Hematopoietic multipotent progenitor cell treated with erythropoietin and hydrocortisone succinate and interleukin-3 and kit ligand, for 15 days (in vitro differentiated cells): ENCODE data around the gene SIGLEC14.
"Not testable (repeated sequence)": the region's sequence is repeated elsewhere in the genome, so short reads cannot be mapped to it uniquely, and the experiment has no call there.

Source experiments
- DNase-seq: peaks from one replicate; pipeline ENCODE4 v3.0.0-alpha.2; 2015; ENCODE audit warnings: low spot score

The SIGLEC14 gene, protein sequence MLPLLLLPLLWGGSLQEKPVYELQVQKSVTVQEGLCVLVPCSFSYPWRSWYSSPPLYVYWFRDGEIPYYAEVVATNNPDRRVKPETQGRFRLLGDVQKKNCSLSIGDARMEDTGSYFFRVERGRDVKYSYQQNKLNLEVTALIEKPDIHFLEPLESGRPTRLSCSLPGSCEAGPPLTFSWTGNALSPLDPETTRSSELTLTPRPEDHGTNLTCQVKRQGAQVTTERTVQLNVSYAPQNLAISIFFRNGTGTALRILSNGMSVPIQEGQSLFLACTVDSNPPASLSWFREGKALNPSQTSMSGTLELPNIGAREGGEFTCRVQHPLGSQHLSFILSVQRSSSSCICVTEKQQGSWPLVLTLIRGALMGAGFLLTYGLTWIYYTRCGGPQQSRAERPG

DNA sequence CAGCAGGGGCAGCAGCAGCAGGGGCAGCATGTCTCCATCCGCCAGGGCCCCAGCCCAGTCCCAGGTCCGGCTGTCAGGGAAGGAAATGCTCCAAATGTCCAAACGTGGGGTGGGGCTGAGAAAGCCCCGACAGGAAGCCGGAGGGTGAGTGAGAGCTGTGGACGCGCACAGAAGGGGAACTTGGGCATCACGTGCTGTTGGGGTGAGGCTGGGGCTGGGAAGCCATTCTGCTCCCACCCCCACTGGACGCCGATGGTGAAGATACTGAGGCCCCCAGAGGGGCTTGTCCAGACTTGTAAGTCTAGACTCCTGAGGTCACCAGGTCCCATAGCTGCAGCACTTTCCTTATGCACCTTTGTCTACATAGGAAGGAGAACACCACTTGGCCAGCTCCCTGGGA lies at the start of gene SIGLEC14:
Gene SIGLEC14 (minus strand): TSS at position 96 of the 400 bp plus-strand sequence. CDS start 66 bp downstream, at position 30.
- DNase-seq: not testable (repeated sequence)

DNA sequence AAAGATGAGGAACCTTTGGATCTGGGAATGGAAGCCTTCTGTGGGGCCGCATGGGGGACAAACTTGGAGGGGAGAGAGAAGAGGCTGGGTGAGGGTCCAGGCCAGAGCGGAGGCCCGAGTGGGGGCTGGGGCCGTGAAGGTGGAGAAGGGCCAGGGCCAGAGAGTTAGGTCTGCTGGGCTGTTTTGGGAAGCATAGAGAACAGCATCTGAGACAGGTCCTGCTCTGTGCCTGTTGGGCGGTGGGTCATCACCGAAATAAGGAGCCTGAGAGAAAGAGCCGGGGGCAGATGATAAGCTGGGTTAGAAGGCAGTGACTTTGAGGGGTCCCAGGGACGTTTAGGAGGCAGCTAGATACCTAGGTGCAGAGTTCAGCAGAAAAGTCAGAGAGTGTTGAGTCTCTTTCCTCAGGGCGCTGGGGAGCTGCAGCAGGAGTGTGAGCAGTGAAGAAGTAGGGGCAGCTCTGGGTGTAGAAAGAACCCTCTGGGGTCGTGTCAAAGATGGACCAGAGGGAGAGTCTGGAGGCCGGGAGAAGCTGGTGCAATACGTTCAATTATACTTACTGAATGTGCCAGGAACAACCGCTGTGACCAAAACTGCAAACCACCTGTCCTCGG lies 49.2 kb upstream of the SIGLEC14 start:
- no peak for DNase-seq

DNA sequence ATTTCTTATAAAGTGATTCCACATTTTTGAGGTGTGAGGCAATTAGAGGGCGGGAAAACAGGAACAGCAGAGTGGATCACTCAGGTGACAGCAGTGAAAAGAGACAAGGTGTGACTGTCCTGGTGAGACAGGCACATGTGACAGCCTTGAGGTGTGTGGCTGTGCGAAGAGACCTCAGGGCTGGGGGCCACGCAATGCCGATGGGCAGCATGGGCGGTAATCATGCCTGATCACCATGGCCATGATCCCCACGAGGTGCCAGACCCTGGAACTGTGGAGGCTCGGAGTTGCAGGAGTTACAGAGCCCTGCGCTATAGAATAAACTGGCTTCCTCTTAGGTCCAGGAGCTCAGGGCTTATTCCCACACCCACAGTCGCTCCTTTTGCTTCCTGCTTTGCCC lies 48.5 kb upstream of the SIGLEC14 start:
- DNase-seq: no peak

DNA sequence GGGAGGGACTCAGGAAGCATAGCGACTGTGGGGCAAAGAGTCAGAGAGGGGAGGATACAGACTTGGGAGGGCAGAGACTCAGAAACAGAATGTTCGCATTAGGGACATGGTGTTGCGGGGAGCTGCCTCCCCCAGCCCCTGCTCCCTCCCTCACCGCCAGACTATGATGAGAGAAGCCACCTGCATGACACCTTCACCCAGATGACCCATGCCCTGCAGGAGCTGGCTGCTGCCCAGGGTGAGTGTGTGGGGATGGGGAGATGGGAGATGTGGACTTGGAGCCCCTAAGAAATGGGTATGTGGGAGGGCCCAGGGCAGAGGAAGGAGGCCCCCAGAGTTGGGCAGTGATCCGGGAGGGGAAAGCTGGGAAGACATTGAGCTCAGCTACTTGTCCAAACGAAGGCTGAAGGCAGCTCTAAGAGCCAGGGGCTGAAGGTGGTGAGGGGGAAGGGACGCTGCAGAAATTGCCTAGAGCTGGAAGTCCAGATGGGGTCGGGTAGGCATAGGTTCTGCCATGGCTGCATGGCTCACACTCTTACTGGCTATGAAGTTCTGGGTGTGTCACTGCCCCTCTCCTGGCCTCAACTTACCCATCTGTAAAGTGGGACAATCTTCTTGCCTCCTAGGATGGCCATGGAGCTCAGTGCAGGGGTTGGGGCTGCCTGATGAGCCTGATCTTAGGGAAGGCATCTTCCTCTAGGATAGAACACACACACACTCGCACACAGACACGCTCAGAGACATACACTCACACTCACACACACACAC lies 47.9 kb upstream of the SIGLEC14 start:
- DNase-seq: no peak

DNA sequence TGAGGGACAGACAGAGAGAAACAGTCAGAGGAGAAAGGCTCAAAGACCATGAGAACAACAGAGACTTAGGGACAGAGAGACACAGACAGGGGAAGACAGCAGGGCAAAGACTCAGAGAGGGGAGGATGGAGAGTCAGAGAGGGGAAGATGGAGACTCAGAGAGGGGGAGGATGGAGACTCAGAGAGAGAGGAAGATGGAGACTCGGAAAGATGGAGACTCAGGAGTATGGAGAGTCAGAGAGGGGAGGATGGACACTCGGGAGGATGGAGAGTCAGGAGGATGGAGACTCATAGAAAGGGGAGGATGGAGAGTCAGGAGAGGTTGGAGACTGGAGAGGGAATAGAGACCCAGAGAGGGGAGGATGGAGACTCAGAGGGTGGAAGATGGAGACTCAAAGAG lies 47.2 kb upstream of the SIGLEC14 start:
- no peak for DNase-seq

DNA sequence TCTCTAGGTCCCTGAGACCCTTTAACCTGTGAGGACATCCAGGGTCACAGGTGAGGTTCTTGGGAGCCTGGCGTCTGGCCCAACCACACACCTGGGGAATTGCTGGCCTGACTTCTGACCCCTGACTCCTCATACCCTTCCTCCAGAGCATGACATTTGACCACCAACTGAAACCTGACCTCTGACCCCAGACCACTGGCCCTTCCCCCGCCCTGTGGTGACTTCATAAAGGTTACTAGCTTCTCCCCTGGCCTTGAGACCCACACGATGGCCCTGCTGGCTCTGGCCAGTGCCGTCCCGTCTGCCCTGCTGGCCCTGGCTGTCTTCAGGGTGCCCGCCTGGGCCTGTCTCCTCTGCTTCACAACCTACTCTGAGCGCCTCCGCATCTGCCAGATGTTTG lies 46.6 kb upstream of the SIGLEC14 start, which contains the start of gene SPACA6:
Gene SPACA6 (plus strand): TSS at position 71 of the 400 bp plus-strand sequence. CDS start 197 bp downstream, at position 268.
- DNase-seq: no peak

DNA sequence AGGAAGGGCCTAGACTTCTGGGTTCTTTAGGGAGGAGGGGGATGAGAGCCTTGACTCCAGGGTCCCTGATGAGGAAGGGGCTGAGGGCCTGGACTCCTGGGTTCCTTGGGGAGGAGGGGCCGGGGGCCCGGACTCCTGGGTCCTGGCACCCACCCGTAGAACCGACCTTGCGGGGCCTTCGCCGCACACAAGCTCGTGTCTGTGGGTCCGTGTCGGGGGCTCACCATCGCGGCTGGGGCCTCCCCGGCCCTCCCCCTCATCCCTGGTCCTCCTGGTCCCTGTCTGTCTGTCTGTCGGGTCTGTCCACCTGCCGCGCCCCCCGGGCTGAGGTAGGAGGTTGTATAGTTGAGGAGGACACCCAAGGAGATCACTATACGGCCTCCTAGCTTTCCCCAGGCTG lies 45.8 kb upstream of the SIGLEC14 start:
- no peak for DNase-seq

DNA sequence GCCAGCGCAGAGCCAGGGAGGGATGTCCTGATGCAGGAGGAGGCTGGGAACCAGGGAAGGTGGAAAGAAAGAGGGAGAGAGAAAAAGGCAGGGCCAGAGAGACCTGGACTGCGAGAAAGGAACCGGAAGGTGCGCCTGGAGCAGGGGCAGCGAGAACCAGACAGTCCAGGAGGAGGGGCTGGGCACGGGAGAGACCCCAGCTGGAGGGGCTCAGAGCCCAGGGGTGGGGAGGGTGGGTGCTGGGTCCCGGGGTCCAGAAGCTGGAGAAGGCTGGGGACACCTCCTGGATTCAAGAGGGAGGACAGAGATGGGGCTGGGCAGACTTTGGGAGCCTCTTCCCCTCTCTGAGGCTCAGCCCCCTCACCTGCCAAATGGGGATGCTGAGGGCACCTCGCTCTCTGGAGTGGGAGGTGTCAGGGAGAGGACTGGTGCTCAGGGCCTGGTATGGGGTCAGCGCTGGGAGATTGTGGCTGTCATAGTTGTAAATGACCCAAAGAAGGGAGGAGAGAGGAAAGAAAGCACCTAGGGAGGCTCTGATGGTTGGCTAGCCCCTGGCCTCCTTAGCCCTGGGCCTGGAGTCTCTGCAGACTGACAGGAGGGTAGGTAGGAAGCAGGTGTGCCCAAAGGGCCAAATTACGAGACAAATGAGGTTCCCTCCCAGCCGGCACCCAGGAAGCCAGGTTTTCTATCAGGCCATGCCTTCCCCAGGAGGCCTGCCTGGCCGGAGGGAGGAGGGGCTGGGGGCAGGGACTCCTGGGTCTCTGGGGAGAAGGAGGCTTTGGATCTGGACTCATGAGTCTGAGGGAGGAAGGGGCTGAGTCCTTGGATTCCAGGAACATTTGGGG lies 45.2 kb upstream of the SIGLEC14 start:
- no peak for DNase-seq

DNA sequence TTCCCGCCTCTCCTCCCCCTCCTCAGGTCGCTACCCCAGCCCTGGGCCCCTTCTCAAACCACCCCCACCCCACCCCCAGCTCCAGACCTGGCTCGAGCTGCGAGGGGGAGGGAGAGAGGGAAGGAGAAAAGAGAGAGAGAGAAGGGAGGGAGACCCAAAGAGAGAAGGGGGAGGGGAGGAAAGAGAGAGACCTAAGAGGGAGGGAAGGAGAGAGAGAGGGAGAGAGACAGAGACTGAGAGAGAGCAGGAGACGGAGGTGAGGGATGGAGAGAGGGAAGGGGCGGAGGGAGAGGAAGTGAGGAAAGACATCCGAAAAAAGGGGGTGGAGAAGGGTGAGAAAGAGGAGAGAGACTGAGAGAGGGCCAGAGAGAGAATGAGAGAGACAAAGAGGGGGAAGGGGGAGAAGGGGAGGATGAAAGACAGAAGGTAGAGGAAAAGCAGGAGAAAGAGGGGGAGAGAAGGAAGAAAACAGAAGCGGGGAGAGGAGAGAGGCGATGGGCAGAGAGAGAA lies 44.5 kb upstream of the SIGLEC14 start:
- DNase-seq: no peak

DNA sequence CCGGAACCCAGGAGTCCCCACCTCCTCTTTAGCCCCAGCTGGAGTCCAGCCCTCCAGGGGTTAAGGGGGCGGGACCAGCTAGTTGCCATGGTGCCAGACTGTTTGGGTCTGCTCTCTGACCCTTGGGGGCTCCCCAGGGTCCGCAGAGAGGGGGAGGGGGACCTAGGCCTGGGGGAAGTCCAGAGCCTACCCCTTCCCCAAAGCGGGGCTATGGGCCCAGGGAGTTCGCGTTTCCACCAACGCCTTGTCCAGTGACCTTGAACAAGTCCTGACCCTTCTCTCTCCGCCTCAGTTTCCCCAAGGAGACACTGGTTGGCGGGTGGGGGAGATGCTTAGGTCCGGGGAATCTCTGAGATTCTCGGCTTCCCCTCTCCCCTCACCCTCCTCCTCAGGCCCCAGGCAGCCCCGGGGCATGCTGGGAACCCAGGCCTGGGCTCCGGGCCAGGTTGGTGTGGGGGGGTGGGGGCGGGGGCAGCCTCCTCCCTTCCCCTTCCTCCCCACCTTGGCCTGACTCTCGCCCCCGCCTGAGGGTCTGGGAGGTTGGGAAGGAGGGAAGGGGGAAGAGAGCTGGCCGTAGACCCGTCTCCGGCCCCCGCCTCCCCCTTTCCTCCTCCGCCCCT lies 43.9 kb upstream of the SIGLEC14 start:
- no peak for DNase-seq

DNA sequence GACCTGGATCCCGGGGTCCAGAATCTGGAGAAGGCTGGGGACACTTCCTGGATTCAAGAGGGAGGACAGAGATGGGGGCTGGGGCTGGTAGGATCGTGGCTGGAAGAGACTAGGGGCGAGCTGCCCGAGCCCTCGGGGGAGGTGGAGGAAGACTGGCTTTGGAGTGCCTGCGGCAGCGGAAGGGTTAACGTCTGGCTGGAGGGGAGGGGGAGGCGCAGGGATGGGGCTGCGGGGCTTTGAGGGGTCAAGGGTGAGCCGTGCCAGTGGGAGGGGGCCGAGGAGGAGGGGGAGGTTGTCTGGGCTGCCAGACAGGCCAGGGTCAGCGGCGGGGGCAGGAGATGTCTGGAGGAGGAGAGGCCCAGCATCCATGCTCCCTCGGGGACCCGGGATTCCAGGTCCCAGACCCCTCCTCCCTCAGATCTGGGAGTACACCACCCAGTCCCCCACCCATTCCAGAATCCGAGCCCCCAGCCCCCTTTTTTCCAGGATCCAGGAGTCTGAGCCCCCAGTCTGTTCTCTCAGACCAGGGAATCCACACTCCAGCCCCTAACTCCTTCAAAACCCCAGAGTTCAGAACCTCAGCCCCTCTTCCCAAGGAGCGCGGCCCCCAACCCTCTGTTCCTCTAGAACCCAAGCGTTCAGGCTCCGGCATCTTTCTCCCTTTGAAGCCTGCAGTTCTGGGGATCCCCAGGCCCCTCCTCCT lies 43.3 kb upstream of the SIGLEC14 start:
- no peak for DNase-seq

DNA sequence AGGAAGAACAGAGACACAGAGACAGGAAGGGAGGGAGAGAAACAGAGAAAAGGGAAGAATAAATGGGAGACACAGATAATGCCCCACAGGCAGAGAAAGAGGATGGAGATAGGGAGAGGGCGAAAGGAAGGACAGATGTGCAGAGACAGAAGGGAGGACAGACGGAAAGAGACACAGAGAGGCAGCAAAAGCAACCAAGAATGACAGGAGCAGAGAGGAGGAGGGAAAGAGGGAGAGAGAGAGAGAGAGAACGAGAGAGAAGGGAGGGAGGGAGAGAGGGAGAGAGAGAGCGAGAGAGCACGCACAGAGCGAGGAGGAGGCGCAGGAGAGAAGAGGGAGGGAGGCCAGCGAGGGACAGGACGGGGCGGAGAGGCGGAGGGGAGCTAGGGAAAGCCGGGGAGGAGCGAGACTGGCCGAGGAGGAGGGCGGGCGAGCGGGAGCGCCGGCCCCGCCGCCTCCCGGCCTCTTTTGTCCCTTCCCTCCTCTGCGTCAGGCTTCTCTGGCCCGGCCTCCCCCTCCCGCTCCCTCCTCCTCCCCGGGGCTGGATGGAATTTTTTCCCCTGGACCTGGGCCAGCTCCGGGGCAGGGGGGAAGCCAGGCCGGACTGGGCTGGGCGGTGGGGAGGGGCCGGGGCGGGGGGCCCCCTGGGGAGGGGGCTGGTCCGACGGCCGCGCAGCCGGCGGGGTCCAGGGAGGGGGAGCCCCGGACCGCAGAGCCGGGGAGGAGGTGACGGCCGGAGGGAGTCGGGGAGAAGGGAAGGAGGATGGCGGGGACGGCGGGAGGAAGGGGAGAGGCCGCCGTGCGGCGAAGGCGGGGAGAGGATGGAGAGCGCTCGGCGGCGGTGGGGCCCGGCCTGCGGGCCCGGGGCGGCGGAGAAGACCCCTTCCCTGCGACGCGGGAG lies 42.3 kb upstream of the SIGLEC14 start:
- DNase-seq: no peak

DNA sequence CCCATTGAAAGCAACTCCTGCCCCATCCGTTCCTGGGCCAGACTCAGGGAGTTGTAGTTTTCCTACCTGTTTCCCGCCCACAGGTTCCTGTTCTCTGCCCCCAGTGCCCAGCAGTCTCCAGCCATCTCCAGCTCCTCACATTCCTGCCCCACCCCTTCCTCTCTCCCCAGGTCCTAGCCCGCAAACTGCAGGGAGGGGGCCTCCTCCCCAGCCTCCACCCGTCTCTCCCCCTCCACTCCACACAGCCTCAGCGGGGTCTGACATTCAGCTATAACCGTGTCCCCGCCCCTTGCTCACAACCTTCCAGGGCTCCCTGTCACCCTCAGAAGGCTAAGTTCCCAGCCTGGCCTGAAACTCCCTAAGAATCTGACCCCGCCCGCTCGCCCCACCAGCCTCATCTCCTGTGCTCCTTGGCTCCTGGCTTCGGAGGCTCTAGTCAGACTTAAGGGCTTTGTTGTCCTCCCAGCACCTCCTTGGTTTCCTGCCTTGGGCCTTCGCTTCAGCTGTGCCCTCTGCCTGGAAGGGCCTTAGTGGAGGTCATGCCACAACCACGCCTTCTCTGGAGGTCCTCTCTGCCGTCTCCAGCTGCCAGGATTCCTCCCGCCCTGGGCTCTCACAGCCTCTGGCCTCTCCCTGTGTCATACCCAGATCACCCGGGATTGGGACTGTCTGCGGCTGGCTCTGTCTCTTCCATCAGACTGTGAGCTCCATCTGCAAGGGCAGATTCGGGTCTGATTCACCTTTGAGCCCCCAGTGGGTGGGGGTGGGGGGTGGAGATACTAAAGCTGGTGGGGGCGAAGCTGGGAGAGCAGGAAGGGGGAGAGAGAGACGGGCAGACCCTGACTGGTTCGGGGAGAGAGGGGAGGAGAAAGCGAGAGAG lies 41.4 kb upstream of the SIGLEC14 start:
- DNase-seq: no peak

DNA sequence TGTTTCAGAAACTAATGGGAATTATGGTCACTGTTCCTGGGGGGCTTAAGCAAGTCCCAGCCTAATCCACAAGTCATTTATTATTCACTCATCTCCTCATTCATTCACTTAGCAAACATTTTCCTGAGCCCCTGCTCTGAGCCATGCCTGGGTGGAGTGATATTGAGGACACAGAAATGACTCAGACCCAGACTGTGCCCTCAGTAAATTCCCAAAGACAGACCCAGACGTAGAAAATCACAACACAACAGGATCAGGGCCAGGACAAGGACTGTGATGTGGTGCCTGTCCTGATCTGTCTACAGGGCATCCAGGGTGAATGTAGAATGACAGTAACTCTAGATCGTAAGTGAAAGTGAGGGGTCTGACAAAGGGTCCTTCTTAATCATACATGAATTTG lies 39.5 kb upstream of the SIGLEC14 start:
- DNase-seq: no peak

DNA sequence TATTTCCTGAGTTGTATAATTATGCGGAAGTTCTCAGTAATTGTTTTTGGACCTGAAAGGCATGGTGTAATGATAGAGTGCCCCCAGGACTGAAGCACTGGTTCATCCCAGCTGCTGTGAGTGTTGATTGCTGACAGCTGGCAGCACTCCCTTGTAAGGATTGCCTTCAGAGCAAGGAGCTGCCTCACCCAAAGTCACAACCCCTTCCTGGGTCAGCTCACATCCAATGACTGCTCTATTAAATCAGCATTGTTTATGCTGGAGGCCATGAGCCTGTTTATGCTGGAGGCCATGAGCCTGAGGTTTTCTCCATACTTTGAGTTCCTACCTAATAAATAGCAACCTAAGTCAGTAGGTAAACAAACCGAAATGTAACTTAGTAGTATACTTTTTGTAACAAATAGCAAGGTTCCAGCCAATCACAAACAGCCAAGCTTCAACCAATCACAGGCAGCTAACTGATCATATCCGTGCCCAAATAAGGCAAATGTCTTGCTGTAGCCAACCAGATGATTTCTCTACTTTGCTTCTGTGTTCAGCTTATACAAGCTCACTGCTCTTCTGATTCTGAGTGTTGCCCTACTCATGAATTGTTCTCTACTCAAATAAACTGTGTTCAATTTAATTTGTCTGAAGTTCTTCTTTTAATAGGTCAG lies 34.8 kb upstream of the SIGLEC14 start:
- no peak for DNase-seq

DNA sequence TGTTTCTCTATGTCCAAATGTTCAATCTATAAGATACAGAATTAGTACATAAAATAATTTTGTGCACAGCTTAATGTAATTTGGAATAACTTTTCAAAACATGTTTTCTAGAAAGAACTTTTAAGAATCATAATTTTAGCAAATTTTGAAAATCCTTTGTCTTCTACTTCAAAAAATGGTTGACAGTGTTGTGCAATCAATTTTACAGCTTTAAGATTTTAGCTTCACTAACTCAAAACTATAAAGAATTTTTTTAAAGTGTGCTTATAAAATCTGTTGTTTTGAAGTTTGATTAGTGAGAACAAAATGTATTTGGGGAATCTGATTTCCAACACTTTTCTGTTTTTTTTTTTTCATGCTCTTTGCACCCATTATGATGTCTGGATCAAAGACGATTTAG lies 33.8 kb upstream of the SIGLEC14 start:
- DNase-seq: no peak

DNA sequence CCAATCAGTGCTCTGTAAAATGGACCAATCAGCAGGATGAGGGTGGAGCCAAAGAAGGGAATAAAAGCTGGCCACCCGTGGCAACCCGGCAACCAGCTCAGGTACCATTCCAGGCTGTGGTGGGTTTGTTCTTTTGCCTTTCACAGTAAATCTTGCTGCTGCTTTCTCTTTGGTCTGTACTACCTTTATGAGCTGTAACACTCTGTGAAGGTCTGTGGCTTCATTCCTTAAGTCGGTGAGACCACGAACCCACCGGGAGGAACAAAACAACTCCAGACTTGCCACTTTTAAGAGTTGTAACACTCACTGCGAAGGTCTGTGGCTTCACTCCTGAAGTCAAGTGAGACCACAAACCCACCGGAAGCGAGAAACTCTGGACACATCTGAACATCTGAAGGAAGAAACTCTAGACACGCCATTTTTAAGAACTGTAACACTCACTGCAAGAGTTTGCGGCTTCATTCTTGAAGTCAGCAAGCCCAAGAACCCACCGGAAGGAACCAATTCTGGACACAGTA lies 30.0 kb upstream of the SIGLEC14 start:
- no peak for DNase-seq
